Midbrain (tissue), 1 donor: ENCODE data around the gene KHSRP.
A peak's percentile ranks its signal among the peaks of the same experiment; 100 is the strongest.

Experiments used
- DNase-seq: peaks from one replicate; lab custom pipeline; 2025; lab: John Stamatoyannopoulos, UW

The KHSRP gene

GRCh38 chr19:6424195-6424938 lies at the start of gene KHSRP:
TSS of gene KHSRP (minus strand) at chr19:6424811. CDS start at chr19:6424701, 110 bp downstream.
- DNase-seq, result no peak

- no peak for DNase-seq
Observed at GRCh38 chr19:6473647-6474046, 49.0 kb upstream of the KHSRP start.

- no peak for DNase-seq
Observed at GRCh38 chr19:6472713-6473112, 48.1 kb upstream of the KHSRP start.

- DNase-seq, result no peak
Observed at GRCh38 chr19:6471076-6471475, 46.5 kb upstream of the KHSRP start.

GRCh38 chr19:6470173-6470572 lies 45.6 kb upstream of the KHSRP start:
- DNase-seq, result no peak

- DNase-seq, result no peak
Observed at GRCh38 chr19:6467384-6467783, 42.8 kb upstream of the KHSRP start.

- DNase-seq, result no peak
Observed at GRCh38 chr19:6466526-6467248, 42.1 kb upstream of the KHSRP start.

- DNase-seq, result no peak
Observed at GRCh38 chr19:6465663-6466062, 41.1 kb upstream of the KHSRP start.

- DNase-seq, result no peak
Observed at GRCh38 chr19:6465006-6465405, 40.4 kb upstream of the KHSRP start.

- DNase-seq, result no peak
Observed at GRCh38 chr19:6464070-6464873, 39.7 kb upstream of the KHSRP start, which contains the start of gene CRB3. TSS of gene CRB3 (plus strand) at chr19:6464271. CDS start at chr19:6464702, 431 bp downstream.

- peak; percentile 99 for DNase-seq
Observed at GRCh38 chr19:6460099-6460884, 35.7 kb upstream of the KHSRP start.

GRCh38 chr19:6459262-6460098 lies 34.9 kb upstream of the KHSRP start, which contains the start of gene SLC25A23:
TSS of gene SLC25A23 (minus strand) at chr19:6459792. CDS start at chr19:6459628, 164 bp downstream.
- DNase-seq, result peak; percentile 73

- no peak for DNase-seq
Observed at GRCh38 chr19:6458695-6459261, 34.2 kb upstream of the KHSRP start.

- DNase-seq, result no peak
Observed at GRCh38 chr19:6457958-6458694, 33.5 kb upstream of the KHSRP start.

GRCh38 chr19:6455924-6456323 lies 31.3 kb upstream of the KHSRP start:
- no peak for DNase-seq

GRCh38 chr19:6453951-6454565 lies 29.4 kb upstream of the KHSRP start:
- no peak for DNase-seq

- DNase-seq, result no peak
Observed at GRCh38 chr19:6452899-6453298, 28.3 kb upstream of the KHSRP start.

GRCh38 chr19:6452223-6452614 lies 27.6 kb upstream of the KHSRP start:
- no peak for DNase-seq

- no peak for DNase-seq
Observed at GRCh38 chr19:6451583-6452222, 27.1 kb upstream of the KHSRP start.
